NCI-H510A (cell line): Measurements from ENCODE around the gene SEMA3D.

Experiments used
- DNase-seq: peaks from one replicate; lab custom pipeline; 2025; lab: John Stamatoyannopoulos, UW

Gene SEMA3D

GRCh38 chr7:85184599-85185423 is 2.0 kb downstream of the SEMA3D start:
- DNase-seq, result no peak

- no peak for DNase-seq
Observed at GRCh38 chr7:85183296-85183695, 3.6 kb downstream of the SEMA3D start.

- DNase-seq, result no peak
Observed at GRCh38 chr7:85178531-85179298, 8.1 kb downstream of the SEMA3D start.

GRCh38 chr7:85177316-85177715 is 9.5 kb downstream of the SEMA3D start:
- no peak for DNase-seq

GRCh38 chr7:85176197-85176596 is 10.7 kb downstream of the SEMA3D start:
- no peak for DNase-seq

- DNase-seq, result no peak
Observed at GRCh38 chr7:85175217-85175616, 11.6 kb downstream of the SEMA3D start.

- no peak for DNase-seq
Observed at GRCh38 chr7:85172530-85172941, 14.3 kb downstream of the SEMA3D start.

GRCh38 chr7:85167636-85168035 is 19.2 kb downstream of the SEMA3D start:
- no peak for DNase-seq

- DNase-seq, result no peak
Observed at GRCh38 chr7:85165263-85165662, 21.6 kb downstream of the SEMA3D start.

GRCh38 chr7:85164376-85164775 is 22.5 kb downstream of the SEMA3D start:
- no peak for DNase-seq

GRCh38 chr7:85162721-85163120 is 24.1 kb downstream of the SEMA3D start:
- no peak for DNase-seq

GRCh38 chr7:85160223-85160622 is 26.6 kb downstream of the SEMA3D start:
- DNase-seq, result no peak

- no peak for DNase-seq
Observed at GRCh38 chr7:85159003-85159402, 27.9 kb downstream of the SEMA3D start.

GRCh38 chr7:85156661-85157208 is 30.1 kb downstream of the SEMA3D start:
- DNase-seq, result no peak

- no peak for DNase-seq
Observed at GRCh38 chr7:85154282-85154937, 32.4 kb downstream of the SEMA3D start.

- no peak for DNase-seq
Observed at GRCh38 chr7:85153715-85154114, 33.1 kb downstream of the SEMA3D start.

- no peak for DNase-seq
Observed at GRCh38 chr7:85150624-85151023, 36.2 kb downstream of the SEMA3D start.

GRCh38 chr7:85144771-85145170 is 42.1 kb downstream of the SEMA3D start:
- no peak for DNase-seq

- no peak for DNase-seq
Observed at GRCh38 chr7:85135977-85136376, 50.9 kb downstream of the SEMA3D start.

GRCh38 chr7:85133560-85133959 is 53.3 kb downstream of the SEMA3D start:
- no peak for DNase-seq

GRCh38 chr7:85133006-85133405 is 53.9 kb downstream of the SEMA3D start:
- DNase-seq, result no peak

GRCh38 chr7:85130702-85131101 is 56.2 kb downstream of the SEMA3D start:
- DNase-seq, result no peak
